Measurements from ENCODE around the gene ADAMTS6.

ADAMTS6 gene

DNA sequence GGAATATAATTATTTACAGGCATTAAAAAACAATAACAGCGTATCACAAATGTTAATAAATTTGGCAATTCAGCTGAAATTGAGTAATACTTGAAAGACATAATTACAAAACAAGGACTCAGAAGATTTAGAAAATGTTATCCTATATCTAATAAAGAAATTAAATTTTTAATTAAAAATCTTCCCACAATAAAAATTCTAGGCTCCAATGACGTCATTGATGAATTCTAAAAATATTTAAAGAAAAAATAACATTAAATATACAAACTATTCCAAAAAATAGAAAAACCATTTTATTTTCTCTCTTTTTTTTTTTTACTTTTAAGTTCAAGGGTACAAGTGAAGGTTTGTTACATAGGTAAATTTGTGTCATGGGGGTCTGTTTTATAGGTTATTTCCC lies 161.5 kb downstream of the ADAMTS6 start:
- Histone ChIP-seq H2AK5ac (ENCODE audit: low read length, severe bottlenecking) (no peak overlapping the region), H3K9ac (ENCODE audit: low read length) (no peak overlapping the region), H4K8ac (ENCODE audit: low read length) (no peak overlapping the region), H3K14ac (ENCODE audit: low read length in 2 of 2) (no peak overlapping the region), H3K79me1 (replicated peaks; ENCODE audit: low read length, poor library complexity, severe bottlenecking) (no peaks in the 10 kb centered on the region), H3K9me3 (ENCODE audit: control insufficient read depth, low read length) (no peaks in the 10 kb centered on the region), H4K91ac (ENCODE audit: low read length) (no peak overlapping the region), H2BK12ac (ENCODE audit: low read length in 2 of 2) (no peak overlapping the region), H2BK120ac (ENCODE audit: low read depth, low read length) (no peak overlapping the region), H3K27ac (ENCODE audit: low read length, poor library complexity, severe bottlenecking) (no peak overlapping the region), H2BK5ac (ENCODE audit: low read depth, low read length, poor library complexity, severe bottlenecking) (no peak overlapping the region), H3K36me3 (ENCODE audit: control insufficient read depth in 1 of 2, insufficient read depth in 2 of 2, low read depth in 1 of 2, low read length in 2 of 2) (peaks cover 0 to 10% of the 10 kb centered on the region in 2 experiments), H3K18ac (ENCODE audit: low read depth in 1 of 2, low read length in 2 of 2) (no peak overlapping the region), H3K4ac (ENCODE audit: low read depth in 1 of 2, low read length in 2 of 2) (no peak overlapping the region), H3K23ac (ENCODE audit: low read length in 2 of 2) (no peak overlapping the region), H3K4me1 (ENCODE audit: control insufficient read depth, insufficient read depth, low read depth, low read length) (no peaks in the 10 kb centered on the region), H2AFZ (ENCODE audit: low read depth, low read length) (no peak overlapping the region), H3K4me2 (ENCODE audit: low read length, poor library complexity, severe bottlenecking) (no peak overlapping the region), H3K27me3 (ENCODE audit: control insufficient read depth in 1 of 2, insufficient read depth in 1 of 2, low read length in 2 of 2) (no peaks in the 10 kb centered on the region), H2BK15ac (ENCODE audit: low read depth, poor library complexity, severe bottlenecking) (no peak overlapping the region), H3K4me3 (ENCODE audit: insufficient read depth in 1 of 2, low read depth in 1 of 2, low read length in 2 of 2) (no peak overlapping the region)
- no peak for DNase-seq
- WGBS: no CpG with 5 or more reads among the region's 2 CpGs

DNA sequence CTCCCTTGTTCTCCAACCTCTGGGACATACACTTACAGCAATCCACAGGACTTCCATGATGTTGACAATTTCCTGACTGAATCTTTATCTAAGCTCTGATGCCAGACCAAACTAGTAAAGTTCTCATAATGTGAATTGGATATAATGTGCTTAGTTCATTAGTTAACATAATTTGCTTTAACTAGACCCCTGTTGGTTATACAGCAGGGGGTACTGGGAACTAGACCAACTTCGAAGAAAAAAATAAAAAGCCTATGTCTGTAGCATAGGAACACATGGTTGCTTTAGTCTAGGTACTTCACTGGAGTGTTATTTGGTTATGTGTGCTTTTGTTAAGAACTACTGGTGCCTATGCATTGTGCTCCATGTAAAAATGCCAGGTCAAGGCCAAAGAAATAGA lies 173.8 kb downstream of the ADAMTS6 start:
- no peak overlapping the region for H3K27ac ChIP-seq (ENCODE audit: low read length, poor library complexity, severe bottlenecking)
- H3K4me1 ChIP-seq (ENCODE audit: control insufficient read depth, insufficient read depth, low read depth, low read length): peaks cover 2% of the 10 kb centered on the region
- H4K91ac ChIP-seq (ENCODE audit: low read length): no peak overlapping the region
- no peak overlapping the region for H3K23ac ChIP-seq (ENCODE audit: low read length in 2 of 2)
- 97% methylated on average over 1 of the region's 1 CpG for WGBS
- peaks cover 0 to 30% of the 10 kb centered on the region in 2 experiments for H3K36me3 ChIP-seq (ENCODE audit: control insufficient read depth in 1 of 2, insufficient read depth in 2 of 2, low read depth in 1 of 2, low read length in 2 of 2)
- no peak overlapping the region for H2AK5ac ChIP-seq (ENCODE audit: low read length, severe bottlenecking)
- no peak overlapping the region for H2BK15ac ChIP-seq (ENCODE audit: low read depth, poor library complexity, severe bottlenecking)
- no peak overlapping the region for H3K14ac ChIP-seq (ENCODE audit: low read length in 2 of 2)
- no peak overlapping the region for H2BK120ac ChIP-seq (ENCODE audit: low read depth, low read length)
- H3K18ac ChIP-seq (ENCODE audit: low read depth in 1 of 2, low read length in 2 of 2): no peak overlapping the region
- no peak overlapping the region for H2BK12ac ChIP-seq (ENCODE audit: low read length in 2 of 2)
- no peak for DNase-seq
- H3K9ac ChIP-seq (ENCODE audit: low read length): no peak overlapping the region
- H3K4ac ChIP-seq (ENCODE audit: low read depth in 1 of 2, low read length in 2 of 2): no peak overlapping the region
- H3K27me3 ChIP-seq (ENCODE audit: control insufficient read depth in 1 of 2, insufficient read depth in 1 of 2, low read length in 2 of 2): no peaks in the 10 kb centered on the region
- H2BK5ac ChIP-seq (ENCODE audit: low read depth, low read length, poor library complexity, severe bottlenecking): no peak overlapping the region
- peaks cover 1% of the 10 kb centered on the region for H3K79me1 ChIP-seq (replicated peaks; ENCODE audit: low read length, poor library complexity, severe bottlenecking)
- H2AFZ ChIP-seq (ENCODE audit: low read depth, low read length): no peak overlapping the region
- no peak overlapping the region for H3K4me3 ChIP-seq (ENCODE audit: insufficient read depth in 1 of 2, low read depth in 1 of 2, low read length in 2 of 2)
- H3K4me2 ChIP-seq (ENCODE audit: low read length, poor library complexity, severe bottlenecking): no peak overlapping the region
- H3K9me3 ChIP-seq (ENCODE audit: control insufficient read depth, low read length): no peaks in the 10 kb centered on the region
- no peak overlapping the region for H4K8ac ChIP-seq (ENCODE audit: low read length)

DNA sequence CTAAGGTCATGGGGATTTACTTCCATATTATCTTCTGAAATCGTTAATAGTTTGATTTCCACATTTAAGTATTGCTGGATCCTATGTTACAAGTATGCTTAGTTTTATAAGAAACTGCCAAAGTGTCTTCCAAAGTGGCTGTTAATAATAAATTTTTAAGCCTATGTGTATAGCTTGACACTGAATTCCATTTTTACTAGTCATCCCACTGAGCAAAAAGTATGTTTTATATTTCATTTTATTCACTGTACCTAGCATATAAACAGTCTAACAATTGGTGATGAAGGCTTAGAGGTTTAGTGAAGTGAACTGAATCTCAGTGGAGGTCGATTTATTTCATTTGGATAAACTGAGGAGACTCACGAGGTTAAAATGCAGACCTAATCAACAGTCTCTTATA lies 174.6 kb downstream of the ADAMTS6 start:
- Histone ChIP-seq H2AFZ (ENCODE audit: low read depth, low read length) (no peak overlapping the region), H3K9ac (ENCODE audit: low read length) (no peak overlapping the region), H3K27ac (ENCODE audit: low read length, poor library complexity, severe bottlenecking) (peak overlapping the region; percentile 7), H3K4me3 (ENCODE audit: insufficient read depth in 1 of 2, low read depth in 1 of 2, low read length in 2 of 2) (no peak overlapping the region), H4K91ac (ENCODE audit: low read length) (no peak overlapping the region), H3K79me1 (replicated peaks; ENCODE audit: low read length, poor library complexity, severe bottlenecking) (peaks cover 1% of the 10 kb centered on the region), H3K4me2 (ENCODE audit: low read length, poor library complexity, severe bottlenecking) (no peak overlapping the region), H3K4ac (ENCODE audit: low read depth in 1 of 2, low read length in 2 of 2) (no peak overlapping the region), H2BK120ac (ENCODE audit: low read depth, low read length) (no peak overlapping the region), H2BK15ac (ENCODE audit: low read depth, poor library complexity, severe bottlenecking) (no peak overlapping the region), H3K9me3 (ENCODE audit: control insufficient read depth, low read length) (no peaks in the 10 kb centered on the region), H2BK5ac (ENCODE audit: low read depth, low read length, poor library complexity, severe bottlenecking) (no peak overlapping the region), H3K27me3 (ENCODE audit: control insufficient read depth in 1 of 2, insufficient read depth in 1 of 2, low read length in 2 of 2) (no peaks in the 10 kb centered on the region), H2AK5ac (ENCODE audit: low read length, severe bottlenecking) (no peak overlapping the region), H3K14ac (ENCODE audit: low read length in 2 of 2) (no peak overlapping the region), H4K8ac (ENCODE audit: low read length) (no peak overlapping the region), H3K18ac (ENCODE audit: low read depth in 1 of 2, low read length in 2 of 2) (no peak overlapping the region), H3K36me3 (ENCODE audit: control insufficient read depth in 1 of 2, insufficient read depth in 2 of 2, low read depth in 1 of 2, low read length in 2 of 2) (peaks cover 0 to 25% of the 10 kb centered on the region in 2 experiments), H3K23ac (ENCODE audit: low read length in 2 of 2) (no peak overlapping the region), H2BK12ac (ENCODE audit: low read length in 2 of 2) (no peak overlapping the region), H3K4me1 (ENCODE audit: control insufficient read depth, insufficient read depth, low read depth, low read length) (peaks cover 2% of the 10 kb centered on the region)
- 96% methylated on average over 2 of the region's 3 CpGs for WGBS
- no peak for DNase-seq

DNA sequence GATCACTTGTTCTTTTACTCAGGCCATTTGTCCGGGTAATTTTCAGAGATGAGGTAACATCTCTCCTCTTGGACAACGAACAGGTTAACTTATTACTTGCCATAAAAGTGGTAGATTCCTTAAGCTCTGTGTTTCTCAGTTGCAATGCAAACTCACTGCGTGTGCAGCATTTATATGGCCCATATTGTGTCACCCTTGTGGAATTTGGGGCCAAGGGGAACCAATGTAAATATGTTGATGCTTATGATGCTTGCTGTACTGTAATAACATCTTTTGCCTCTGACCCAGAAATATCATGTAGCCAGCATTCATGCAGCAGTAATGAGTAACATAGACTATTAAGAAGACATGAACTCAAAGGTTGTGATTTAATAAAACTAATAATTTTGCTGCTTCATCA lies 175.8 kb downstream of the ADAMTS6 start:
- Histone ChIP-seq H3K4me3 (ENCODE audit: insufficient read depth in 1 of 2, low read depth in 1 of 2, low read length in 2 of 2) (no peak overlapping the region), H3K23ac (ENCODE audit: low read length in 2 of 2) (no peak overlapping the region), H2AK5ac (ENCODE audit: low read length, severe bottlenecking) (no peak overlapping the region), H3K27ac (ENCODE audit: low read length, poor library complexity, severe bottlenecking) (no peak overlapping the region), H2BK15ac (ENCODE audit: low read depth, poor library complexity, severe bottlenecking) (no peak overlapping the region), H3K4ac (ENCODE audit: low read depth in 1 of 2, low read length in 2 of 2) (no peak overlapping the region), H2AFZ (ENCODE audit: low read depth, low read length) (no peak overlapping the region), H3K14ac (ENCODE audit: low read length in 2 of 2) (no peak overlapping the region), H3K4me2 (ENCODE audit: low read length, poor library complexity, severe bottlenecking) (no peak overlapping the region), H2BK120ac (ENCODE audit: low read depth, low read length) (no peak overlapping the region), H3K9ac (ENCODE audit: low read length) (no peak overlapping the region), H3K18ac (ENCODE audit: low read depth in 1 of 2, low read length in 2 of 2) (no peak overlapping the region), H2BK5ac (ENCODE audit: low read depth, low read length, poor library complexity, severe bottlenecking) (no peak overlapping the region), H2BK12ac (ENCODE audit: low read length in 2 of 2) (no peak overlapping the region), H3K79me1 (replicated peaks; ENCODE audit: low read length, poor library complexity, severe bottlenecking) (peaks cover 1% of the 10 kb centered on the region), H3K9me3 (ENCODE audit: control insufficient read depth, low read length) (no peaks in the 10 kb centered on the region), H3K4me1 (ENCODE audit: control insufficient read depth, insufficient read depth, low read depth, low read length) (peaks cover 2% of the 10 kb centered on the region), H3K27me3 (ENCODE audit: control insufficient read depth in 1 of 2, insufficient read depth in 1 of 2, low read length in 2 of 2) (no peaks in the 10 kb centered on the region), H4K91ac (ENCODE audit: low read length) (no peak overlapping the region), H4K8ac (ENCODE audit: low read length) (no peak overlapping the region), H3K36me3 (ENCODE audit: control insufficient read depth in 1 of 2, insufficient read depth in 2 of 2, low read depth in 1 of 2, low read length in 2 of 2) (peaks cover 0 to 25% of the 10 kb centered on the region in 2 experiments)
- 86% methylated on average over 3 of the region's 3 CpGs for WGBS
- peak; percentile 7 for DNase-seq

All from mesenchymal stem cell (in vitro differentiated cells and primary cell).